Left lung (tissue), 10 donors: ENCODE results near the gene DHRS7C. TPM values are rescaled to one million over a fixed set of nuclear protein-coding genes. Genes with fewer than 3 reads are reported as not detected.

ENCODE experiments used
- ATAC-seq: fragments of 200-7000 bp; cut with Tn5 transposase; one replicate; pipeline ENCODE4 v1.9.1; 2020; ENCODE audit warnings: moderate library complexity
- DNase-seq, 4 donors: peaks; one replicate each; pipeline ENCODE4 v3.0.0-alpha.2; 2013 to 2020
- H3K27ac ChIP-seq, 2 donors: fragments of 200-600 bp; sonication (generic) in 1 of 2; one replicate each; pipeline versions ENCODE4 v1.5.0 to v1.8.0; 2020 to 2021
- H3K27me3 ChIP-seq, 2 donors: fragments of 200-600 bp; sonication (generic) in 1 of 2; one replicate each; pipeline versions ENCODE4 v1.5.0 to v1.8.0; 2020 to 2021
- H3K36me3 ChIP-seq, 2 donors: fragments of 200-600 bp; sonication (generic) in 1 of 2; one replicate each; pipeline versions ENCODE4 v1.5.0 to v1.8.0; 2020 to 2021
- H3K4me1 ChIP-seq, 2 donors: fragments of 200-600 bp; one replicate each; pipeline ENCODE4 v1.8.0; 2021
- H3K4me3 ChIP-seq, 2 donors: fragments of 200-600 bp; sonication (generic) in 1 of 2; one replicate each; pipeline versions ENCODE4 v1.5.0 to v1.8.0; 2020 to 2021; ENCODE audit warnings: mild to moderate bottlenecking in 1 of 2
- H3K9me3 ChIP-seq, 2 donors: fragments of 200-600 bp; sonication (generic) in 1 of 2; one replicate each; pipeline versions ENCODE4 v1.5.0 to v1.8.0; 2020 to 2021
- CTCF ChIP-seq, 2 donors: fragments of 200-600 bp; sonication (generic) in 1 of 2; IDR thresholded peaks; one replicate each; pipeline versions ENCODE4 v1.5.0 to v1.8.0; 2021; ENCODE audit warnings: antibody characterized with exemption in 2 of 2
- intact Hi-C, 2 donors: fragments of 100-400 bp; cut with DNase I; formaldehyde crosslinking; loops; one replicate each; pipeline versions ENCODE4 v1.11.2 to v1.14.2; 2022
- polyA plus RNA-seq, 6 donors: library from polyadenylated mRNA; unstranded; fragments of 120-200 nt; gene quantifications; one replicate each; pipeline ENCODE4 v1.2.1, GENCODE V29; 2013; ENCODE audit not compliant: insufficient read length in 6 of 6
- total RNA-seq, 2 donors: library from RNA; stranded (reverse); fragmentation: NEBNext Ultra II Directional; extraction: Animal tissue kit (Norgen Biotek cat#: 25700); gene quantifications; one replicate each; pipeline ENCODE4 v1.2.1, GENCODE V29; 2021
- donor health status: DM: no; HTN: yes; CAD: no.
- donor health status: DM: no; HTN: no; CAD: no.

DHRS7C gene
- total and polyA plus RNA-seq, 8 donors: 0.13 TPM; not detected in 7

- no peak for TF ChIP-seq CTCF (IDR thresholded peaks at IDR 0.05)
- Histone ChIP-seq H3K27ac (no peak overlapping the region), H3K27me3 (peaks cover 0 to 34% of the 10 kb centered on the region in 2 donors), H3K4me3 (no peak overlapping the region), H3K36me3 (no peaks in the 10 kb centered on the region), H3K9me3 (no peaks in the 10 kb centered on the region), H3K4me1 (no peaks in the 10 kb centered on the region)
- DNase-seq: no peak
- ATAC-seq: no peak
- intact Hi-C loops: no loop called here
Observed at GRCh38 chr17:9824094-9824493, 32.7 kb upstream of the DHRS7C start.

GRCh38 chr17:9821921-9822320 is 30.5 kb upstream of the DHRS7C start, which contains the start of gene GSG1L2:
TSS of gene GSG1L2 (minus strand) at chr17:9822079. CDS start at chr17:9822071, 8 bp downstream.
- intact Hi-C loops: no loop called here
- Histone ChIP-seq H3K27me3 (peaks cover 0 to 28% of the 10 kb centered on the region in 2 donors), H3K4me1 (no peaks in the 10 kb centered on the region), H3K9me3 (no peaks in the 10 kb centered on the region), H3K4me3 (no peak within 1 kb of the TSS), H3K36me3 (no peaks in the 10 kb centered on the region), H3K27ac (no peak within 1 kb of the TSS)
- DNase-seq: no peak
- ATAC-seq: no peak
- no peak for TF ChIP-seq CTCF (IDR thresholded peaks at IDR 0.05)

- TF ChIP-seq CTCF (IDR thresholded peaks at IDR 0.05): no peak
- intact Hi-C loops: no loop called here
- ATAC-seq: no peak
Observed at GRCh38 chr17:9820448-9820847, 29.1 kb upstream of the DHRS7C start.

GRCh38 chr17:9818760-9819159 is 27.4 kb upstream of the DHRS7C start:
- Histone ChIP-seq H3K4me1 (no peaks in the 10 kb centered on the region), H3K36me3 (no peaks in the 10 kb centered on the region), H3K4me3 (no peak overlapping the region), H3K27ac (no peak overlapping the region), H3K9me3 (no peaks in the 10 kb centered on the region), H3K27me3 (peaks cover 0 to 3% of the 10 kb centered on the region in 2 donors)
- intact Hi-C loops: no loop called here
- no peak for ATAC-seq
- no peak for TF ChIP-seq CTCF (IDR thresholded peaks at IDR 0.05)
- no peak for DNase-seq

More at GRCh38 chr17:9820448-9820847, 29.1 kb upstream of the DHRS7C start:
- Histone ChIP-seq H3K4me3 (no peak overlapping the region), H3K27me3 (peaks cover 0 to 18% of the 10 kb centered on the region in 2 donors), H3K27ac (no peak overlapping the region), H3K4me1 (no peaks in the 10 kb centered on the region), H3K9me3 (no peaks in the 10 kb centered on the region), H3K36me3 (no peaks in the 10 kb centered on the region)
- DNase-seq: no peak

- TF ChIP-seq CTCF (IDR thresholded peaks at IDR 0.05): no peak
- Histone ChIP-seq H3K27ac (no peak overlapping the region), H3K27me3 (no peaks in the 10 kb centered on the region), H3K4me1 (no peaks in the 10 kb centered on the region), H3K4me3 (no peak overlapping the region), H3K9me3 (no peaks in the 10 kb centered on the region), H3K36me3 (no peaks in the 10 kb centered on the region)
- peak; percentile 90 for ATAC-seq
- peak in 1 of 4 donors; percentile 56 for DNase-seq
- intact Hi-C loops: no loop called here
Observed at GRCh38 chr17:9817086-9817485, 25.7 kb upstream of the DHRS7C start.
